GM12891 (cell line): ENCODE data around the gene TMEM132D.

Source experiments
- POLR2A ChIP-seq: IDR thresholded peaks from 2 replicates; pipeline ENCODE4 v1.6.1; 2011; ENCODE audit warnings: low read depth, low read length, control low read depth
- TAF1 ChIP-seq: IDR thresholded peaks from 2 replicates; pipeline ENCODE4 v1.6.1; 2011; ENCODE audit warnings: low read depth, low read length, control low read depth

DNA sequence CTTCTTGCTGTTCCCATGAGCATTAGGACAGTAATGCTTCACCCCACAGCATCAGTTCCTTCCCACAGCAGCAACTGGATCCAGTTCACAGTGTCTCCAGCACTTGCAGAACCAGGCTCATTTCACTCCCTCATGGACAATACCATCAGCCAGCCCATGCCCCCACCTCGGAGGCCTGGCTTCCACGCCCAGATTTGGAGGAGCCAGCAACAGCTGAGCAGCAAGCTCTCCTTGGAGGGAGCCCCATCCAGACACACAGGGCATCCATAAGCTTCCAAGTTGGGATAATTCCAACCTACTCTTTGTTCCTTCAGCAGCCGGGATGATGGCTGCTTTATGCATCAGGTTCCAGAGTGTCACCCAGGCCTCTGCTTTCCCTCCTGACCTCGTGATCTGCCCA is 800.6 kb downstream of the TMEM132D start:
- no peak for TF ChIP-seq POLR2A
- TF ChIP-seq TAF1, result no peak
